GM19025 (cell line): Measurements from ENCODE around the gene CD96.

ENCODE experiments used
- ATAC-seq: cut with Tn5 transposase; IDR thresholded peaks from one replicate; pipeline ENCODE4 v1.9.1; 2021; ENCODE audit warnings: mild to moderate bottlenecking, low read depth, moderate library complexity; ENCODE audit not compliant: unreplicated experiment

CD96 gene

GRCh38 chr3:111591555-111591954 is 49.6 kb downstream of the CD96 start:
- ATAC-seq, result no peak

- ATAC-seq, result no peak
Measured at GRCh38 chr3:111592143-111592542, 50.1 kb downstream of the CD96 start.

- ATAC-seq, result no peak
Measured at GRCh38 chr3:111592936-111593335, 50.9 kb downstream of the CD96 start.

- ATAC-seq, result no peak
Measured at GRCh38 chr3:111593666-111594065, 51.7 kb downstream of the CD96 start.

GRCh38 chr3:111594205-111594604 is 52.2 kb downstream of the CD96 start:
- peak; percentile 53 for ATAC-seq

GRCh38 chr3:111594781-111595180 is 52.8 kb downstream of the CD96 start:
- ATAC-seq, result no peak

GRCh38 chr3:111595232-111595631 is 53.2 kb downstream of the CD96 start, which contains the start of gene ZBED2:
TSS of gene ZBED2 (minus strand) at chr3:111595346. CDS start at chr3:111594201, 1,145 bp downstream.
- ATAC-seq, result peak; percentile 36

GRCh38 chr3:111596328-111596727 is 54.3 kb downstream of the CD96 start:
- no peak for ATAC-seq

- no peak for ATAC-seq
Measured at GRCh38 chr3:111598139-111598538, 56.1 kb downstream of the CD96 start.

GRCh38 chr3:111598552-111598951 is 56.6 kb downstream of the CD96 start:
- no peak for ATAC-seq

- no peak for ATAC-seq
Measured at GRCh38 chr3:111601810-111602209, 59.8 kb downstream of the CD96 start.

GRCh38 chr3:111603679-111604078 is 61.7 kb downstream of the CD96 start:
- no peak for ATAC-seq

- ATAC-seq, result no peak
Measured at GRCh38 chr3:111604119-111604518, 62.1 kb downstream of the CD96 start.

- no peak for ATAC-seq
Measured at GRCh38 chr3:111605018-111605417, 63.0 kb downstream of the CD96 start.

GRCh38 chr3:111605493-111605892 is 63.5 kb downstream of the CD96 start:
- ATAC-seq, result no peak

- no peak for ATAC-seq
Measured at GRCh38 chr3:111607240-111607920, 65.4 kb downstream of the CD96 start.

GRCh38 chr3:111608383-111608782 is 66.4 kb downstream of the CD96 start:
- no peak for ATAC-seq

- no peak for ATAC-seq
Measured at GRCh38 chr3:111609700-111610099, 67.7 kb downstream of the CD96 start.

- peak; percentile 83 for ATAC-seq
Measured at GRCh38 chr3:111610189-111610588, 68.2 kb downstream of the CD96 start.

- ATAC-seq, result peak; percentile 9
Measured at GRCh38 chr3:111610612-111611054, 68.6 kb downstream of the CD96 start.

- no peak for ATAC-seq
Measured at GRCh38 chr3:111613294-111613693, 71.3 kb downstream of the CD96 start.

- ATAC-seq, result no peak
Measured at GRCh38 chr3:111615880-111616279, 73.9 kb downstream of the CD96 start.
